Spinal cord (tissue), 10 donors: ENCODE results near the gene SLC13A4. TPM values are rescaled to one million over a fixed set of nuclear protein-coding genes. Genes with fewer than 3 reads are reported as not detected.
"Not testable (repeated sequence)": the region's sequence is repeated elsewhere in the genome, so short reads cannot be mapped to it uniquely, and the experiment has no call there.

Experiments
- DNase-seq, 6 donors: peaks; one replicate each; pipeline versions ENCODE4 v3.0.0 to v3.0.0-alpha.2; 2013 to 2015; ENCODE audit warnings: low spot score in 6 of 6, low read depth in 4 of 6
- H3K27ac ChIP-seq: one replicate; pipeline ENCODE4 v1.5.1; 2013; ENCODE audit warnings: low read depth, low read length, control low read depth
- H3K27me3 ChIP-seq: one replicate; pipeline ENCODE4 v1.6.1; 2013; ENCODE audit warnings: low read length; ENCODE audit not compliant: control insufficient read depth, insufficient read depth
- H3K36me3 ChIP-seq: one replicate; pipeline ENCODE4 v1.6.1; 2013; ENCODE audit warnings: low read length; ENCODE audit not compliant: control insufficient read depth, insufficient read depth
- H3K4me1 ChIP-seq: one replicate; pipeline ENCODE4 v1.6.1; 2013; ENCODE audit warnings: low read length; ENCODE audit not compliant: control insufficient read depth, insufficient read depth
- H3K4me3 ChIP-seq: one replicate; pipeline ENCODE4 v1.5.1; 2013; ENCODE audit warnings: low read depth, low read length, control low read depth
- H3K9me3 ChIP-seq: one replicate; pipeline ENCODE4 v1.6.1; 2013; ENCODE audit warnings: low read length; ENCODE audit not compliant: control insufficient read depth, insufficient read depth
- WGBS: methylation state at CpG from one replicate; pipeline ENCODE4 v1.1.5; 2013; ENCODE audit warnings: missing lambda C conversion rate; ENCODE audit not compliant: insufficient coverage; 5-methylcytosine and 5-hydroxymethylcytosine counted together
- long read RNA-seq, 4 donors: transcript quantifications; one replicate each; lab custom pipeline, GENCODE V29; 2026
- polyA plus RNA-seq, 2 donors: library from polyadenylated mRNA; unstranded; fragments of 120-200 nt; gene quantifications; one replicate each; pipeline ENCODE4 v1.2.1, GENCODE V29; 2013; ENCODE audit not compliant: insufficient read length in 2 of 2
- total RNA-seq, 2 donors: library from RNA; depleted of rRNA in 1 of 2; stranded (reverse); fragments of 120-200 nt in 1 of 2; fragments of >200 nt in 1 of 2; gene quantifications; one replicate each; pipeline versions ENCODE4 v1.2.3 to v1.2.4, GENCODE V29; 2013 to 2014
- donor health status: healthy.

The SLC13A4 gene
- total RNA-seq (100 to 1,000 TPM in 1 of 2 donors, 10 to 100 TPM in 1; 50.2 to 936 TPM), polyA plus RNA-seq (100 to 1,000 TPM in 1 of 2 donors, 1 to 10 TPM in 1; 5.0 to 161 TPM)
- long read RNA-seq, donor 1, partial matches to known transcripts = 0 of 11 reads
- long read RNA-seq, donor 1, other reads (novel, unspliced or antisense) = 5 of 11 reads
- long read RNA-seq, donor 2 = 0 reads
- long read RNA-seq, donor 3 = 0 reads
- long read RNA-seq, donor 4 = 0 reads

GRCh38 chr7:135728136-135728669, at the start of gene SLC13A4:
SLC13A4 (minus strand) TSS chr7:135728186; CDS start chr7:135727496, 690 bp downstream.
- no peaks in the 10 kb centered on the region for H3K36me3 ChIP-seq
- WGBS = 46% methylated on average over 11 of the region's 11 CpGs
- H3K9me3 ChIP-seq = no peaks in the 10 kb centered on the region
- H3K4me1 ChIP-seq = no peaks in the 10 kb centered on the region
- peak within 1 kb of the TSS; percentile 6 for H3K4me3 ChIP-seq
- peak within 1 kb of the TSS; percentile 2 for H3K27ac ChIP-seq
- peak in 1 of 6 donors; percentile 67 for DNase-seq
- H3K27me3 ChIP-seq = peaks cover 1% of the 10 kb centered on the region

GRCh38 chr7:135775915-135776314, 47.9 kb upstream of the SLC13A4 start:
- H3K36me3 ChIP-seq, H3K9me3 ChIP-seq, H3K4me3 ChIP-seq, H3K27me3 ChIP-seq, H3K27ac ChIP-seq, H3K4me1 ChIP-seq, DNase-seq: not testable (repeated sequence)
- WGBS = 100% methylated on average over 7 of the region's 8 CpGs

- Histone ChIP-seq H3K4me3 (no peak overlapping the region), H3K4me1 (no peaks in the 10 kb centered on the region), H3K9me3 (peaks cover 9% of the 10 kb centered on the region), H3K36me3 (no peaks in the 10 kb centered on the region), H3K27me3 (no peaks in the 10 kb centered on the region), H3K27ac (no peak overlapping the region)
- WGBS = 100% methylated on average over 1 of the region's 2 CpGs
- DNase-seq = no peak
These were observed 47.2 kb upstream of the SLC13A4 start for GRCh38 chr7:135775230-135775629.

- Histone ChIP-seq H3K36me3 (no peaks in the 10 kb centered on the region), H3K4me1 (no peaks in the 10 kb centered on the region), H3K27me3 (no peaks in the 10 kb centered on the region), H3K27ac (no peak overlapping the region), H3K9me3 (peaks cover 9% of the 10 kb centered on the region), H3K4me3 (no peak overlapping the region)
- peak in 2 of 6 donors; percentile 65 to 68 for DNase-seq
- 30% methylated on average over 4 of the region's 4 CpGs for WGBS
These were observed 46.3 kb upstream of the SLC13A4 start for GRCh38 chr7:135774284-135774683.

DNA sequence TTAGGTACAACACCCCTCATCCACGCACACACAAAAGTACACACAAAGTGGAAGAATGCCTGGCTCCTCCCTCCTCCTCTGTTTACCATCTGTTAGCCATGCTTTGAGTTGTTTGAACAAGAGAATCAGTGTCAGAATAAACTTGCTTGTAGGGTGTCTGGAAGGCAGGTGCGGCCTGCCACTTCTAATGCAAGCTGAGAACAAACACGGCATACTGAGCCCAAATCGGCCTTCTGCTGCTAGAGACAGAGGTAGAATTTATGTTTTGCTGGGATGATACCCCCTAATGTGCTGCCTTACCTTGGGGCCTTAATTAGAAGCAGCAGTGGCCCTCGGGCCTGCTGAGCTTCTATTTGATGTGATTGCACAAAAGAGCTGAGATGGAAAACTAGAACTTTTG, 45.5 kb upstream of the SLC13A4 start:
- no peak overlapping the region for H3K4me3 ChIP-seq
- WGBS = 38% methylated on average over 3 of the region's 5 CpGs
- no peaks in the 10 kb centered on the region for H3K27me3 ChIP-seq
- H3K4me1 ChIP-seq = peaks cover 1% of the 10 kb centered on the region
- no peaks in the 10 kb centered on the region for H3K36me3 ChIP-seq
- no peak overlapping the region for H3K27ac ChIP-seq
- peak in 2 of 6 donors; percentile 69 to 90 for DNase-seq
- peaks cover 9% of the 10 kb centered on the region for H3K9me3 ChIP-seq

- Histone ChIP-seq H3K4me1 (peaks cover 7% of the 10 kb centered on the region), H3K27me3 (no peaks in the 10 kb centered on the region), H3K9me3 (peaks cover 4% of the 10 kb centered on the region), H3K27ac (no peak overlapping the region), H3K4me3 (no peak overlapping the region), H3K36me3 (no peaks in the 10 kb centered on the region)
- WGBS = 77% methylated on average over 5 of the region's 8 CpGs
- peak in 1 of 6 donors; percentile 43 for DNase-seq
These were observed 44.7 kb upstream of the SLC13A4 start for GRCh38 chr7:135772639-135773222.

GRCh38 chr7:135771961-135772638, 44.1 kb upstream of the SLC13A4 start:
- no peak overlapping the region for H3K4me3 ChIP-seq
- 86% methylated on average over 3 of the region's 4 CpGs for WGBS
- H3K9me3 ChIP-seq = no peaks in the 10 kb centered on the region
- DNase-seq = no peak
- H3K4me1 ChIP-seq = peaks cover 7% of the 10 kb centered on the region
- no peaks in the 10 kb centered on the region for H3K27me3 ChIP-seq
- no peak overlapping the region for H3K27ac ChIP-seq
- no peaks in the 10 kb centered on the region for H3K36me3 ChIP-seq

GRCh38 chr7:135771051-135771450, 43.1 kb upstream of the SLC13A4 start:
- H3K27ac ChIP-seq = no peak overlapping the region
- H3K27me3 ChIP-seq = no peaks in the 10 kb centered on the region
- no peaks in the 10 kb centered on the region for H3K9me3 ChIP-seq
- no peak for DNase-seq
- H3K4me3 ChIP-seq = no peak overlapping the region
- 100% methylated on average over 1 of the region's 1 CpG for WGBS
- H3K4me1 ChIP-seq = peaks cover 7% of the 10 kb centered on the region
- H3K36me3 ChIP-seq = no peaks in the 10 kb centered on the region

GRCh38 chr7:135770139-135770710, 42.2 kb upstream of the SLC13A4 start:
- peak in 1 of 6 donors; percentile 38 for DNase-seq
- 91% methylated on average over 6 of the region's 6 CpGs for WGBS

More at GRCh38 chr7:135770139-135770710, 42.2 kb upstream of the SLC13A4 start:
- H3K4me3 ChIP-seq = no peak overlapping the region
- H3K9me3 ChIP-seq = no peaks in the 10 kb centered on the region
- H3K36me3 ChIP-seq = no peaks in the 10 kb centered on the region
- no peak overlapping the region for H3K27ac ChIP-seq
- peaks cover 2% of the 10 kb centered on the region for H3K27me3 ChIP-seq
- H3K4me1 ChIP-seq = peaks cover 7% of the 10 kb centered on the region
